ENCODE results near the gene GPR107.
"Not testable (repeated sequence)": the region's sequence is repeated elsewhere in the genome, so short reads cannot be mapped to it uniquely, and the experiment has no call there.

Gene GPR107

GRCh38 chr9:130053504-130054324 is at the start of gene GPR107:
TSS of gene GPR107 (plus strand) at chr9:130053906. CDS start at chr9:130053933, 27 bp downstream.
- peak in 1 of 2 experiments; percentile 39 for DNase-seq

DNA sequence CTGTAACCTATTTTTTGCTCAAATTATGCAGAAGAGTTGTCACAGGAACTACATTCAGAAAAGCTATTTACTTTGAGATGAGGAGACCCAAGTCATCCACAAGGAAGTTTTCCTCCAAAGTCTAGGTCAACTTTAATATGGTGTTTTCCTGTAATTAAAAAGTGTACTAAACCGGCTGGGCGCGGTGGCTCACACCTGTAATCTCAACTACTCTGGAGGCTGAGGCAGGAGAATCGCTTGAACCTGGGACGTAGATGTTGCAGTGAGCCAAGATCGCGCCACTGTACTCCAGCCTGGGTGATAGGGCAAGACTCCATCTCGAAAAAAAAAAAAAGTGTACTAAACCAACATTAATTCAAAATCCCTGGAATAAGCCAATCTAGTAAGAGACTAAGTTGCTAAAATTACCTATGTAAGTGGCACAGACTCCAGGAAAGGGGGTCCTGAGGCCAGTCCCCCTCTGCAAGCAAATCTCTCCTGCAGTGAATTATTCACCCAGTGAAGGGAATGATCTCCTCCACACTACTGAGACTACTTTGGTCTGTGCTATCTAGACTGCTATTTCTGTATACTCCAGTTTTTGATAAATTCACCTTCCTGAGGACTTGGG is 49.7 kb upstream of the GPR107 start:
- no peak for DNase-seq

DNA sequence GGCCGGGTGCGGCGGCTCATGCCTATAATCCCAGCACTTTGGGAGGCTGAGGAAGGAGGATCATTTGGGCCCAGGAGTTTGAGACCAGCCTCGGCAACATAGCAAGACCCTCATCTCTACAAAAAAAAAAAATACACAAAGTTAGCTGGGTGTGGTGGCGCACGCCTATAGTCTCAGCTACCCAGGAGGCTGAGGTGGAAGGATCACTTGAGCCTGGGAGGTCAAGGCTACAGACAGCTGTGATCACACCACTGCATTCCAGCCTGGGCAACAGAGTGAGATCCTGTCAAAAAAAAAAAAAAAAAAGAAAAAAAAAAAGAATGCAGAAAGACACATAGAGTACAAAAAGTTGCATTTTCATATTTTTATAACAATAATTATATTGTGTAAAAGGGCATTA is 46.8 kb upstream of the GPR107 start:
- not testable (repeated sequence) for DNase-seq

- DNase-seq, result no peak
These were observed 45.2 kb upstream of the GPR107 start for GRCh38 chr9:130008538-130008937.

- DNase-seq, result not testable (repeated sequence)
These were observed 44.2 kb upstream of the GPR107 start for GRCh38 chr9:130009546-130009945.

- no peak for DNase-seq
These were observed 43.3 kb upstream of the GPR107 start for GRCh38 chr9:130010151-130010988.

DNA sequence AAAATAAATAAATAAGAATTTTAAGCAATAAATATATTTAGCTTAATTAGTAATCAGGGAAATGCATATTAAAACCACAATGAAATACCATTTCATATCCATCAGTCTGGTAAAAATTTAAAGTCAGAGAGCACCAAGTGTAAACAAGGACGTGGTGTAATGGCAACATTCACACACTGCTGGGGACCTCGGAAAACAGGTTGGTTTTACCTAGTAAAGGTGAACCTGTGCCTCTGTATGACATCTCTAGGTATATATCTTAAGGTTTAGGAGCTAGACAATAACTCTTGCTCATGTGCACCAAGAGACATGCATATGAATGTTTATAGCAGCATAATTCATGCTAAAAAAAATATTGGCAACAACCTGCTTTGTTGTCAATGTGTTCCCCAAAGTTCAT is 40.4 kb upstream of the GPR107 start:
- DNase-seq, result no peak

DNA sequence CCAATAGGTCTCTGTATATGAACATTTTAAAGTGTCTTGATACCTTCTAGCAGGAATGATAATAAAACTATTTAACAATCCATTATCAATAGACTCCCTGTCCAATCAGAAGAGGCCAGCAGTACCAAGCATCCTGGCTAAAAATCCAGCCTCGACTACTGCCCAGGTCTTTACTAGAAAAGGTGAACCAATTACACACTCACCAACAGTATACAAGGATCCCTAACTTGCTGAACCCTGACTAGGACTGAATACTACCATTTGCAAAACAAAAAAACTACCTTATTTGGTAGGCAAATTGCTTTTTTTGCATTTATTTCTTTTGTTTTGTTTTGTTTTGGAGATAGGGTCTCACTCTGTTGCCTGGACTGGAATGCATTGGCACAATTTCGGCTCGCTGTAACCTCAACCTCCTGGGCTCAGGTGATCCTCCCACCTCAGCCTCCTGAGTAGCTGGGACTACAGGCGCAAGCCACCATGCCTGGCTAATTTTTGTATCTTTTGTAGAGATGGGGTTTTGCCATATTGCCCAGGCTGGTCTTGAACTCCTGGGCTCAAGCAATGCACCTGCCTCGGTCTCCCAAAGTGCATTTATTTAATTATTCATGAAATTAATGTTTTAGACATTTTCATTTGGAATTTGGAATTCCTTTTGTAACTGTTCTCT is 38.2 kb upstream of the GPR107 start:
- no peak for DNase-seq

GRCh38 chr9:130017076-130017475 is 36.6 kb upstream of the GPR107 start:
- DNase-seq, result no peak

- DNase-seq, result not testable (repeated sequence)
These were observed 36.2 kb upstream of the GPR107 start for GRCh38 chr9:130017510-130017909.

GRCh38 chr9:130018265-130018664 is 35.4 kb upstream of the GPR107 start:
- no peak for DNase-seq

GRCh38 chr9:130020618-130021017 is 33.1 kb upstream of the GPR107 start:
- no peak for DNase-seq

- no peak for DNase-seq
These were observed 32.6 kb upstream of the GPR107 start for GRCh38 chr9:130021123-130021522.

DNA sequence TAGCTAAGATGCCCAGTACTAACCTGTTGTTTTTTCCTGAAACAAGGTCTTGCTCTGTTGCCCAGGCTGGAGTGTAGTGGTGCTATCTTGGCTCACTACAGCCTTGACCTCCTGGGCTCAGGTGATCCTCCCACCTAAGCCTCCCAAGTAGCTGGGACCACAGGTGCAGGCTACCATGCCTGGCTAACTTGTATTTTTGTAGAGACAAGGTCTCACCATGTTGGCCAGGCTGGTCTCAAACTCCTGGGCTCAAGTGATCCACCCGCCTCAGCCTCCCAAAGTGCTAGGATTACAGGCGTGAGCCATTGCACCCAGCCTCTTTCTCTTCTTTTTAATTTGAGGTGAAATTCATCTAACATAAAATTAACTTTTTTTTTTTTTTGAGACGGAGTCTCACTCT is 31.9 kb upstream of the GPR107 start:
- not testable (repeated sequence) for DNase-seq

DNA sequence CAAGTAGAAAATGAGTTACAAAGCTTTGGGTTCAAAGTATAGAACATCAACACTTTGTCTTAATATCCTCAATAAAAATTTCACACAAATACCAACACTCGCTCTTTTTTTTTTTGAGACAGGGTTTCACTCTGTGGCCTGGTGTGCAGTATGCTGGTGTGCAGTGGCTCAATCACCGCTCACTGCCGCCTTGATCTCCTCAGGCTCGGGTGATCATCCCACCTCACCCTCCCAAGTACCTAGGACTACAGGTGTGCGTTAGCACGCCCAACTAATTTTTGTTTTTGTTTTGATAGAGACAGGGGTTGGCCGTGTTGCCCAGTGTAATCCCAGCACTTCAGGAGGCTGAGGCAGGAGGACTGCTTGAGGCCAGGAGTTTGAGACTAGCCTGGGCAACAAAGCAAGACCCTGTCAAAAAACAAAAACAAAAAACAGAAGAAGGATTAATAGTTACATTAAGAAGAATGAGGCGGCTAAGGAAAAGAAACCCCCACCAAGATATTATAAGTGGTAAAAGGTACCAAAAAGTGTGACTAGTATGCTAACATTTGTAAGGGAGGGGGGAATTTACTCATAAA is 31.1 kb upstream of the GPR107 start:
- DNase-seq, result no peak

DNA sequence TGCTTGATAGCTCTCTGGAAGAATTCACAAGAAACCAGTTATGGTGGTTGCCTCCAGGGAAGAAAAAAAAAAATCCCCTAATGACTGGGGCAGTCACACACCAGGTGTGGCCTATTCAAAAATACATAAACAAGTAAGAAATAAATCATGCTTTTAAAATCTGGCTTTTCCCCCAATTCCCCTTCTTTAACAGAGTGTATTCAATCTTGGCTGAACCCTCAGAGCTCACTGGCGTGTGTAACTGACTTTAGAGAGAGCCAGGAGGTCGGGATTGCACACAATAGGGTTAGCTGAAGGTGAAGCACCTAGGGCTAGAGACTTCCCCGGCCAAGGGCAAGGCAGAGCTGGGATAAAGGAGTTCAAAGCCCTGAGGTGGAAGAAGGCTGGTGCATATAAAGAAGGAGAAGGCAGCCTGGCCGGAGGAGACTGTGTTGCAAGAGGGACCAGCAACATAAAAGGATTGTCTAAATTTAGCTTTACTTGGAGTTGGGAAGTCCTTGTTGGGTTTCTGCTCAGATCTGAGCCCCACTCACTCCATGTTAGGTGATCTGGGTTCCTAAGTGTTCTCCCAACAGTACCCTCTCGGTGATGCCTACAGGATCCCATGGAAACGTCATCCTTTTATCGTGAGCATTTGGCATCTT is 30.4 kb upstream of the GPR107 start:
- no peak for DNase-seq

DNA sequence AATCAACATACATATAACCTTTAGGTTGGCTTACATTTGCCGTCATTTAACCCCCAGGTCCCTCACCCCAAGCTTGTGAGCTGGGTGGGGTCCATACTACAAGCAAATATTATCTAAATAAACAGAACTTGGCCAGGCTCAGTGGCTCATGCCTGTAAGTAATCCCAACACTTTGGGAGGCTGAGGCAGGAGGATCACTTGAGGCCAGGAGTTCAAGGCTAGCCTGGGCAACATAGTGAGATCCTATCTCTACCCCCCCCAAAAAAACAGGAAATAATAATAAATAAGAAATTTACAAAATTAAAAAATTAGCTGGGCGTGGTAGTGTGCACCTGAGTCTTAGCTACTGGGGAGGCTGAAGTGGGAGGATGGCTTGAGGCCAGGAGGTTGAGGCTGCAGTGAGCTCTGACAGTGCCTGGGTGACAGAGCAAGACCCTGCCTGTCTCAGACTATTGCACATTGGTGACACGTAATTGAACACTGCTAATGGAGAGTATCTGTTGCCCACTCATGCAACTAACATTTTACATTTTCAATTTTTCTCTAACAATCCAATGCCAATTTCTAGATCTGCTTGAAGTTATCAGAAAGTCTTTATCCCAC is 29.6 kb upstream of the GPR107 start:
- DNase-seq, result no peak

GRCh38 chr9:130024597-130024994 is 29.1 kb upstream of the GPR107 start:
- no peak for DNase-seq

- DNase-seq, result no peak
These were observed 26.9 kb upstream of the GPR107 start for GRCh38 chr9:130026583-130027340.

DNA sequence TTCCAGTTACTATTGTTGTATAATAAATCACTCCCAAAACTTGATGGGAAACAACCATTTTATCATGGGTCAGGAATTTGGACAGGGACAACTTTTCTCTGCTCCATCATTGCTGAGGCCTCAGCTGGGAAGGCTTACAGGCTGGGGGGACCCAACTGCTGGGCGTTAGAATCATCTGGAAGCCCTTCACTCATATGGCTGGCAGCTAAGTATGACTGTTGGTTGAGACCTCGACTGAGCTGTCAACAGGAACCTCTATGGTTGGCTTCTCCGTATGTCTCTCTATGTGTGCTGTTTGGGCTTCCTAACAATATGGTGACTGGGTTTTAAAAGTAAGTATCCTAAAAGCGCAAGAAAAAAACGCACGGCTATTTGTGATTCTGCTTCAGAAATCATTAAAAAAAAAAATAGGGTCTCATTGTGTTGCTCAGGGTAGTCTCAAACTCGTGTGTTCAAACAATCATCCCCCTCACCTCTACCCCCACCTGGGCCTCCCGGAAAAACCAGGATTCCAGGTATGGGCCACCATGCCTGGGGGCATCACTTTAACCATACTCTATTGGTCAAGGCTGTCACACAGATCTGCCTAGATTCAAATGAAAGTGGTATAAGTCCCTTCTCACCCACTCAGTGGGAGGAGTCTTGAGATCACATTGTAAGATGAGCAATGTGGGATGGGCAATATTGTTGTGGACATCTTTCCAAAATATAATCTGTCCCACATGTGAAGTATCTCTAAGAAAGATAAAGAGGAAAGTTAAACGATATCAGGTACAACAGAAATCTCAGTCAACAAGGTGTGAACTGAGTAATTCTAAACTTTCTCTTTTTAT is 26.0 kb upstream of the GPR107 start:
- no peak for DNase-seq

Data from NCI-H446 (cell line).